ENCODE results near the gene TEX10. TPM values are rescaled to one million over a fixed set of nuclear protein-coding genes. Genes with fewer than 3 reads are reported as not detected.

TEX10 gene
- total RNA-seq, 1 experiment from 2014 or later, result 32.7 TPM

GRCh38 chr9:100285080-100285479 is 67.7 kb downstream of the TEX10 start:
- no peak for DNase-seq (ENCODE audit: low spot score)

GRCh38 chr9:100284247-100284646 is 68.5 kb downstream of the TEX10 start:
- DNase-seq (ENCODE audit: low spot score), result no peak

DNA sequence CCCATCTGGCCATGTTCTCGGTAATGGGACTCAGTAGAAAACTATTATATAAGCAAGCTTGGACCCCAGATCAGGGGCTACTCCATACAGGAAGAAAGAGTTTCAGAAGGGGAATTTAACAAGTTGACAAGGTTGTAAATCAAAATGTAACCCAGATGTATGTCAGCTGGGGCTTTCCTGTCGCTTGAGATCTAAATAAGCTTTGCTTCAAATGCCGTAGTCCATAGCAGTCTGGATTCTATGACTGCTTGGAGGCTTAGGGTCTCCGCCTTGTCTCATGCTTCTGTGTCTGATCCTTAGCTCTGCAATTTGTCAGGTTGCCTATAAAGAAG is 70.4 kb downstream of the TEX10 start:
- DNase-seq (ENCODE audit: low spot score), result no peak

GRCh38 chr9:100281676-100282387 is 70.9 kb downstream of the TEX10 start:
- DNase-seq (ENCODE audit: low spot score), result no peak

DNA sequence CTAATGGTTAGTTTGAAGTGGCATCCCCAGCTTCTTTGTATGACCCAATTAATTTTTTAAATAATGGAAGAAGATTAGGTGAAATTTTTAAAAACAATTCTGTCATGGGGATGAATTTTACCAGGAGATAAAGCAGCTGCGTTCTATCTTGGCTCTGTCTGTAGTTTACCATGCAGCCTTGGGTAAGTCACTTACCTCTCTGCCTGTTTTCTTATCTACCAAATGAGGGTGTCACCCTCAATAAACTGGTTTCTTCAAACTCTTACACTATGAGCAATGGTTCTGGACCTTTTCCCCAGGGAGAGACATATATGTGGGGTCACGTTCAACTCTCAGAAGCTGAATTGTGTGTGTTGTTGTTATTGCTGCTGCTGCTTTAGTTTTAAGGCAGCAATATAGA is 71.7 kb downstream of the TEX10 start:
- no peak for DNase-seq (ENCODE audit: low spot score)

DNA sequence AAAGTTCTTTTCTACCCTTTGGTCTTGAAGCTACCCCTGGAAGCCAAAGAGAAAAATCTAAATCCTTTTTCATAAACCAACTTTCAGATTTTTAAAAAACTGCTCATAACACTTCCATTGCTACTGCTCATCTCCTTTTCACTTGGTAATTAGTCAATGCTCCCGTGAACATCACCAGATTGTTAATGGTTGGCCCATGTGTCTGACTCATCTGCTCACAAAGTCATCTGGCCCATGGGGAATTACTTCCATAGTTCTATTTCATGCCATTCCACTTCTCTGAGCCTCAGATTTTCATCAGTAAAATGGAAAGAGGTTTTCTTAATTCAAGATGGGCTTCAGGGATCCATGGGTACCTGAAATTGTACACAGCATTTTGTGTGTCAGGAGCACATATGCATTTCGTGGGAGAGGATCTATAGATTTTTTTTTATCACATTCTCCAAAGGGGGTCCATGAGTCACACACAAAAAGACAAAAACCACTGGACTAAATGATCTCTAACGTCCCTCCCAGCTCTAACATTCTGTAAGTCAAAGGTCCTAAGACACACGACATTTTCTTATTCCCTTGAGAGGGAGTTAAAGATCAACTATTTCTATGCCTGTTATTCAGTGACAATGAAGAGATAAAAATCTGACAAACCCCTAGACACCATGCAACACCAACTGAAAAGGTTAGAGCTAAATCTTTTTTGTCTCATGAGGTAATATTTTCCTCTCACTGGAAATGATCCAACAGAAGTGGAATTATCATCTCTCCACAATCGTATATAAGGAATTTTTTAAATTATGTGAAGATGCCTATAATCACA is 75.4 kb downstream of the TEX10 start:
- DNase-seq (ENCODE audit: low spot score), result no peak

DNA sequence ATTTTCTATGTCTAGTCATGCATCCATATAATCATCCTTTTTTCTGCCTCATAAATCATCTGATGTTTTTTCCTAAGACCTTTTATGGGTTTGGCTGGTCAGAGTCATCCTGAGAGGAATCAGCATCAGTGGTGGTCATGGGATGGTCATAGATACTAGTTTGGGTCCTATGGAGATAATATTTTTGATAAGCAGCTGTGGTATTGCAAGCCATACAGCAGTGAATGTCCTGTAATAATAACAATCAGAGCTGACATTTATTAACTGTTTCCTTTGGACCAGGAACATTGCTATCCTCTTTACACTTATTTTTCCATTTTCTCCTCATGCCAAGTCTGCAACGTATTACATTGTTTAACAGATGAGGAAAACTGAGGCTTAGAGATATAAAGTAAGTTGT is 83.1 kb downstream of the TEX10 start:
- DNase-seq (ENCODE audit: low spot score), result no peak

DNA sequence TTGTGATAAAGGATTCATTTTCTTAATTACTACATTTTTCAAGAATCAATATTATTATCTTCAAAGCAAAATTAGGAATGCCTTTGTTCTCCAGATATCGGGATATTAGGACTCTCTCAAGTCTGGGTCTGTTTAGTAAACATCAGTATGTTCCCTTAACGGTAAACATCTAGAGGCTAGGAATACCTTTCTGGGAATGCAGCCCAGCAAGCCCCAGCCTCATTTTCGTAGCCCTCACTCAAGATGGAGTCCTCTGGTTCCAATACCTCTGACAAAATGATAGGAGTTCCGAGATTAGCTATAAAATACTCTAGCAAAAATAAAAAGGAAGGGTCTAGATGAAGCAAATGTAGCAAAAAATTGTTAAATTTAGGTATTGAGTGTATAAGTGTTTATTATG is 84.5 kb downstream of the TEX10 start:
- no peak for DNase-seq (ENCODE audit: low spot score)

DNA sequence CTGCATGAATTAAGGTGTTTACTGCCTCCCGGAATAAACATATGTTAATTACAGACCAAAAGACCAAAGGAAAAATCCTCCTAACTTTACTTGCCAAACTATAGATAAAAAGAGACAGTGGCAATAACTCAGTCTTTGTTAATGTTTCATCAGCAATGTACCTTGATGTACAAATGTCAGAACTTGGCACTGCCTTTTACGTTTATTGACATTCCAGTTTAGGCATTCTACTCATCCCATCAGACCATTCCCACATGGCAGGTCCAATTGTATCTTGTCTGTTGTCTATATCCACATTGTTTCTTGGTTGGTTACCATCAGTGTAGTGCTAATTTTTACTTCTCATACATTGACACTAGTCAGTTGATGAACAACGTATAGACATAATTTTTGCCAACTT is 85.5 kb downstream of the TEX10 start:
- DNase-seq (ENCODE audit: low spot score), result no peak

Other genes starting within 250 kb of the TEX10 start
- gene MSANTD3, start 74.2 kb upstream of the TEX10 start, total RNA-seq (2014; rRNA removed; shearing (Covaris generic)), result 81.8 and 82.7 TPM in 2 replicates
- gene TMEFF1, start 120.2 kb upstream of the TEX10 start, total RNA-seq (2014; rRNA removed; shearing (Covaris generic)), result 0.31 and 1.2 TPM in 2 replicates
- 0.37 and 0.60 TPM in 2 replicates for gene CAVIN4, start 225.1 kb upstream of the TEX10 start, total RNA-seq (2014; rRNA removed; shearing (Covaris generic))

Data from H4 (cell line).